Smooth muscle cell of the brain vasculature (primary cell): ENCODE data around the gene PLPPR2.
A peak's percentile ranks its signal among the peaks of the same experiment; 100 is the strongest.
"Not testable (repeated sequence)": the region's sequence is repeated elsewhere in the genome, so short reads cannot be mapped to it uniquely, and the experiment has no call there.

Experiments used
- DNase-seq: peaks from one replicate; pipeline ENCODE4 v3.0.0-alpha.2; 2012; ENCODE audit warnings: low read depth, low spot score

Gene PLPPR2

DNA sequence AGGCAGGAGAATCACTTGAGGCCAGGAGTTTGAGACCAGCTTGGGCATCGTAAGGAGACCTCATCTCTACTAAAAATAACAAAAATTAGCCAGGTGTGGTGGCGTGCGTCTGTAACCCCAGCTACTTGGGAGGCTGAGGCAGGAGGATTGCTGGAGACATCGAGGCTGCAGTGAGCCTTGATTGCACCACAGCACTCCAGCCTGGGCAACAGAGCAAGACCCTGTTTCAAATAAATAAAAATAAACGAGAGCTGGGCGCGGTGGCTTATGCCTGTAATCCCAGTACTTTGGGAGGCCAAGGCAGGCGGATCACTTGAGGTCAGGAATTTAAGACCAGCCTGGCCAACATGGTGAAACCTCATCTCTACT lies 15.1 kb upstream of the PLPPR2 start:
- not testable (repeated sequence) for DNase-seq

DNA sequence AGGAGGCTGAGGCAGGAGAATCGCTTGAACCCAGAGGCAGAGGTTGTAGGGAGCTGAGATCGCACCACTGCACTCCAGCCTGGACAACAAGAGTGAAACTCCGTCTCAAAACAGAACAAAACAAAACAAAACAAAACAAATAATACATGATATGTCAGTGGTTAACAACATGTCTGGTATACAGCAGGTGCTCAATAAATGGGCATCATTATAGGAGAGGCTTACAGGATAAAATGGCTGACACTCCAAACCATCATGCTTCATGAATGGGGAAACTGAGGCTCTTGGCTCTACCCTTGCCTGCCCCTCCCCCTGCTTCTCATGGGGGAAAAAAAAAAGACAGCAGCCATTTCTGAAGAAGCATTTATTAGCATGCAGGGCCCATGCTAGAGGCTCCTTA lies 12.8 kb upstream of the PLPPR2 start:
- no peak for DNase-seq

DNA sequence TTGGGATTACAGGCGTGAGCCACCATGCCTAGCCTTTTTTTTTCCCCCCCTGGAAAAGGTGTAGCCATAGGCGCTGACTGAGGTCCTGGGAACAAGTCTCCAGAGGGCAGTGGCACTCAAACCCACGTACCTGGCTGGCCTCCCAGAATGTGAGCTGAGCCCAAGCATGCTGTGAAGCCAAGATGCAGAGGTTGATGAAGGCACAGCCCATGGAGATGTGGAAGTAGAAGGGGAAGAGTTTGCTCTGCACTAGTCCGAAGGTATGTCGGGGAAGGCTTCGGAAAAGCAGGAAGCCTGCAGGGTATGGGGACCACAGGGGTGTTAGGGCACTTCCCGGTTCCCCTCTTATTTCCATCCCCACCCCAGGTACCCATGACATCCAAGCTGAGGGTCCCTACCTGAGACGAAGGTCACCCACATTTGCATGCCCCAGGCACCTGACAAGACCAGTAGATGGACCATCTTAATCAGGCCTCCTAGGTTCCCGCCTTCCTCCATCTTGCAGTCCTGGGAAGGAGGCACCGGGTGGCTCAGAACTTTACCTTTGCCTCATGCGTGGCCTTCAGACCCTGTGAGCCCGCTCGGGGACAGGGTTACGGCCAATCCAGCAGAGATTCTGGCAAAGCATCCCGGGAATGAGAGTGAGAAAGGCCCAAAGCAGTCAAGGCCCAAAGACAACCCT lies 10.0 kb upstream of the PLPPR2 start:
- DNase-seq, result no peak

DNA sequence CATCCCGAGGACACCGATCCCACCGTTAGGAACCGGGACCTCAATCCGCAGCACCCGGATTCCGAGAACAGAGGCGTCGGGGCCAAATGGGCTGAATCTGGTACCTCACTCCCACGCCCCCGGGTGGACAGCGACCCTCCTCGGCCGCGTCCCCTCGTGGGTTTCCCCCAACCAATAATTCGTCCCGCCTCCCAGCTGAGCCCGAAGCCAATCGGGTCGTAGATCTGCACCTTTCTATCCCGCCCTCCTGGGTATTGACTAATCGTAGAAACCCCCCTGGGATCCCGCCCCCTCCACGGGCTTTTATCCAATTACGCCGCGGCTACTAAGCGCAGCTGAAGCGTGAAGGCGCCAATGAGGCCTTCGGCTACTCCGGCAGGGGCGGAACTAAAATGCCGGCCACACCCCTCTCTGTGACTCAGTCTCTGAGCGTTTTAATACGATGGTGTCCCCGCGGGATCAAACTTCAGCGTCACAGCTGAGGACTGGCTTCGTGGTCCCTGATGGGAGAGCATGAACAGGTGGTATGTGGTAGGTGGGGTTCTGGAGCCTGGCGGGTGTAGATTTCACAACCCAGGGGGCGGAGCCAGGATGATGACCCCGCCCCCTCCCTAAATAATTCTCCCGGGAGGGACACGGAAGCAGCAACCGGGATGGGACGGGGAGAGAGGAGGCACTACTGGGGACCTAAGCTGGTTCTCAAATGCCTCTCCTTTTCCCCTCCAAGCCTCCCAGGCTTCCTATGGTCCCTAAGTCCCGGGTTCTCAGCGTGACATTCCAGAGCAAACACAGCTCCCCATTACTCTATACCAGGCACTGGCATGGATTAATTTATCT lies 8.9 kb upstream of the PLPPR2 start, which contains the start of the genes CCDC159 and TMEM205:
Gene CCDC159, plus strand, starts transcription at position 416 of the 837 bp plus-strand sequence. Its CDS starts 88 bp downstream, at position 504.
Gene TMEM205, minus strand, starts transcription at position 165 of the 837 bp plus-strand sequence. CDS start 649 bp downstream, outside the sequence.
- DNase-seq, result peak; percentile 96

DNA sequence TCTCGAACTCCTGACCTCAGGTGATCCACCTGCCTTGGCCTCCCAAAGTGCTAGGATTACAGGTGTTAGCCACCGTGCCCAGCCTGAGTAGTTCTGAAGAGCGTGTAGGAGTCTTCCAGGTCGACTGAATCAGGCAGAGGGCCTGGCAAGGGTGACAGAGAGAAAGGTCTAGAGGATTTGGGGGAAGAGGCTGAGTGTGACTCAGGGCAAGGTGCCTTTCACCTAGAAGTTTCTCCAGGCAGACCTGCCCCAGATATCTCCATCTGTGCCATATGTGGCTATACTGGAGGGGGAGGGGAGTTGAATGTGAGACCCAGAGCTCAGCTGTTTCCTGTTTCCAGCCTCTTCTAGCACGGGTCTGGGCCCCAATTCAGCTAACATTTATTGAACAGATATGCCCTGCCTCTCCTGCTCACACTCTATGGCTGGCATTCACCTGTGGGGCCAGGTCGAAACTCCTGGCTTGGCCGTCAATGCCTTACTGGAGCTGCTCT lies 7.6 kb upstream of the PLPPR2 start:
- no peak for DNase-seq

DNA sequence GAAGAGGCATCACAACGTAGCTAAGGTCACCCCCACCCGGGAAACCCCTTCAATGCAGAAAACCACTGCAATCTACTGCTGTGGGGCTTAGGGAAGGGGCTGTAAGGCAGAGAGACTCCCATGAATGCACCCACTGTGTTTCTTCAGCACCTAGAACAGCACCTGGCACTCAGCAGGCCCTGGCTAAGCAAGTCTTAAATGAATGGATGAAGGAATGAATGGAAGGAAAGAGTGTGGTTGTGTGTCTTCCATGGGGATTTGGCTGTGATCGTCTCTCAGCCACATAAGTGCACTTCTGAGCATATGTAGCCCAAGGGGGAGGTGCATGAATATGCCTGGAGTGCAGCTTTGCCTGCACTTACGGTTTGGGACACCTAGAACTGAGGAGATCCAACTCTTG lies 6.1 kb upstream of the PLPPR2 start:
- no peak for DNase-seq

DNA sequence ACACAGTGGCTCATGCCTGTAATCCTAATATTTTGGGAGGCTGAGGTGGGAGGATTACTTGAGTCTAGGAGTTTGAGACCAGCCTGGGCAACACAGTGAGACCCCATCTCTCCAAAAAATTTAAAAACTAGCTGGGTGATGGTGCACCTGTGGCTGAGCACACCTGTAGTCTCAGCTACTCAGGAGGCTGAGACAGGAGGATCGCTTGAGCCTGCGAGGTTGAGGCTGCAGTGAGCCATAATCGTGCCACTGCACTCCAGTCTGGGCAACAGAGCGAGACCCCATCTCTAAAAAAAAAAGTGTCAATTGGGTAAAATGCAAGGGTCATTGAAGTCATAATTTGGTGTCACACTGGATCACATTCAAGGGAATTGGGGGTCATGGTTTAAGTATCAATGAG lies 1.1 kb upstream of the PLPPR2 start:
- not testable (repeated sequence) for DNase-seq

DNA sequence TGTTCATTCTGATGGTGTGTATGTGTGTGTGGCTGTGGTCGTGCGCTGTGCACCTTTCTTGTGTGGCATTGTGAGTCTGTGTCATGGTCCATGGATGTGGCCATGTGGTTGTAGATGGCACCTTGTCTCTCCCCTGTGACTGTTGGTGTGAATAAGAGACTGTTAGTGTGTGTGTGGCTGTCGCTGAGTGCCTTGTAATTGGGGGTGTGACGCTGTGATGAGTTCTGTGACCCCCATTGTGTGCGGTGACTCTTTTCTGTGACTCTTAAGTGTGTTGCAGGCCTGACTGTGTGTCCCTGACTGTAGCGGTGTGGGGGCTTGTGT lies 804 bp downstream of the PLPPR2 start:
- DNase-seq, result no peak

DNA sequence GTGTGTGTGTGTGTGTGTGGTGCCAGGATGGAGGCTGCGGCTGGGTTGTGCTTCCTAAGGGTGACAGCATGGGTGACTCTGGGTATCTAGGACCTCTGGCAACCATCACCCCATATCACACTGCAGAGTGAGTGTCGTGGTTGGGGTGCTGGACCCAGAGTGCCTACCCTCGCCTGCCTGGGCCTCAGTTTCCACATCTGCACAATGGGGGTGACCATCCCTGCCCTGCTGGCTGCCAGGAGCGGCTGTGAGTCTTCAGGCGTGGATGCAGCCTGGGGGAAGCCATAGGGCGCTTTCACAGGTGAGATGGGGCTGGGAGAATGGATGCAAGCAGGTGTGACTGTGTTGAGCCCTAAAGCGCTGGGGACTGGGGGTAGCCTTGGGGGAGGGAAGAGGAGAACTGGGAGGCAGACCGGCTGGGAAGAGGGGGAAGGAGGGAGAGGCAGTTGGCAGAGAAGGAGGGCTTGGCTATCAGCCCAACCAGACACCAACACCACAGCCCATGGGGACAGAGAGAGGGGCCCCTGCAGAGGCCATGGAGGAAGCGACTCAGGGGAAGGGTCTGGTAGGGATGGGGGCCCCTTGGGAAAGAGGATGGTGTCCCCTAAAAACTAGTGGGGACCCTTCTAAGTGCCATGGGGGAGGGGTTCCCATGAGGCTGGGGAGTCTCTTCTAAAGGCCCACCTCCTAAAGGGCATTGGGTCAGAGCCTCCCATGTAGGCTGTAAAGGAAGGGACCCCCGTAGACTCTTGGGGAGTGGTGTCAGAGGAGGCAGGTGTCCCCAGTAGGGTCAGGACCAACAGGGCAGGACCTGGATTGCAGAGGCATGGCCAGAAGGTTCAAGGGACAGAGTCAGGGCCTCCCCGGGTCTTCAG lies 1.7 kb downstream of the PLPPR2 start:
- DNase-seq, result no peak

DNA sequence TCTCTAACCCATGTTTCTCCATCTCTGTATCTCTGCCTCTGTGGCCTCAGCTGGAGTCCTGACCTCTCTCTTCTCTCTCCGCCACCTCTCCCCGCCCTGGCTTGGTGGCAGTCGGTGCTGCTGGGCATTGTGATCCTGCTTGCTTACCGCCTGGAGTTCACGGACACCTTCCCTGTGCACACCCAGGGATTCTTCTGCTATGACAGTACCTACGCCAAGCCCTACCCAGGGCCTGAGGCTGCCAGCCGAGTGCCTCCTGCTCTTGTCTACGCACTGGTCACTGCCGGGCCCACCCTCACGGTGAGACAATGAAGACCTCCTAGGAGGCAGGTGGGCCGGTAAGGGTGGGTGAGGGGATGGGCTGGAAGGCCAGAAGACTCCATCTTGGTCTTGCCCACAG lies 4.2 kb downstream of the PLPPR2 start:
- DNase-seq, result no peak

DNA sequence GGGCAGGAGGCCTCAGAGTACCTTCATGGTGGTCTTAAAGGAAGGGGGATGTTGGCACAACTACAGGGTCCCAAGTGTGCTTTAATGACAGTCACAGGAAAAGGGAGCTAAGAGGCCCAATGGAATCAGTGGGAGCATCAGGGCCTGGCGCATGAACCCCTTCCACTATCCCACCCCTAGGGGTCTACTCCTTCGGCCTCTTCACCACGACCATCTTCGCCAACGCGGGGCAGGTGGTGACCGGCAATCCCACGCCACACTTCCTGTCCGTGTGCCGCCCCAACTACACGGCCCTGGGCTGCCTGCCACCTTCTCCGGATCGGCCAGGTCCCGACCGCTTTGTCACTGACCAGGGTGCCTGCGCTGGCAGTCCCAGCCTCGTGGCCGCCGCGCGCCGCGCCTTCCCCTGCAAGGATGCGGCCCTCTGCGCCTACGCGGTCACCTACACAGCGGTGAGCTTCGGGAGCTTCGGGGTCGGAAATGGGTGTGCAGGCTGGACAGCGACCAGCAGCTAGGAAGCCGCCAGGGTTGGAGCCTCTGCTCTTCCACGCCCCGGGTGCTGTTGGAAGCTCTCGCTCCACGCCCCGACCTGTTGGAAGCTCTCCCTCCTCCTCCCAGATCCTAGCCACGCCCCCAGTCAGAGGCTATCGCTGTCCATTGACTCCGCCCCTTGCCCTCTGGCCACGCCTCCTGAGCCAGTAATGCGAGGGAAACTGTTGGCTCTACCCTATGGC lies 6.0 kb downstream of the PLPPR2 start:
- no peak for DNase-seq

DNA sequence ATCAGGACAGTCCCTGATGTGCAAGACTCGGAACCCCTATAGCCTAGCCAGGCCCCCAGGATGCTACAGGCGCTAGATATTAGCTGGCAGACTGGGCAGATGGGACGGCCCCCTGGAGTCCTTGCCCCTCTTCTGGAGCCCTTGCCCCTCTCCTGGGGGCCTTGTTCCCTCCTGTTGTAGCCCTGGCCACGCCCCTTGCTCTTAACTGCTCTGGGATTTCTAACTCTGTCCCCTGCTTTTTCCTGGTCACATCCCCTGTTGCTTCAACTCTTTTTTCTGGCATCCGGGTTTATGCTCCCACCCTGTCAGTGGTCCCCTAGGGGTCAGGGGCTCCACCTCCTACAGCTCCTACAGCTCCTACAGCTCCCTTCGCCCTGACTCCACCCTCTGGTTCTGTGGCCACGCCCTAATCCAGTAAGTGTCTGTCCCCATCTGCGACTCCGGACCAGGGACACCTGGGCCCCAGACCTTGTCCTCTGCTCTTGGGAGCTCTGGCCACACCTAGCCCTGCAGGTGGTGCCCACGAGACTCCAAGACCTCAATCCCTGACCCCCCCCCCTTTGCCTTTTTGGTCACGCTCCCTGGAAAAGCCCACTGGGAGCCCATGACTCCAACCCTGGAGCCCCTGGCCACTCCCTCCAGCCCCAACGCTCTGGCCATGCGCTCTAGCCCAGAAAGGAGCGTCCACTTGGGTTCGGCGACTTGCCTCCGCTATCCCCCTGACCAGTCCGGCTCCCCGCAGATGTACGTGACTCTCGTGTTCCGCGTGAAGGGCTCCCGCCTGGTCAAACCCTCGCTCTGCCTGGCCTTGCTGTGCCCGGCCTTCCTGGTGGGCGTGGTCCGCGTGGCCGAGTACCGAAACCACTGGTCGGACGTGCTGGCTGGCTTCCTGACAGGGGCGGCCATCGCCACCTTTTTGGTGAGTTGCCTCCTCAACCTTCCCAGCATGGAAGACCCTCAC lies 6.8 kb downstream of the PLPPR2 start:
- no peak for DNase-seq

DNA sequence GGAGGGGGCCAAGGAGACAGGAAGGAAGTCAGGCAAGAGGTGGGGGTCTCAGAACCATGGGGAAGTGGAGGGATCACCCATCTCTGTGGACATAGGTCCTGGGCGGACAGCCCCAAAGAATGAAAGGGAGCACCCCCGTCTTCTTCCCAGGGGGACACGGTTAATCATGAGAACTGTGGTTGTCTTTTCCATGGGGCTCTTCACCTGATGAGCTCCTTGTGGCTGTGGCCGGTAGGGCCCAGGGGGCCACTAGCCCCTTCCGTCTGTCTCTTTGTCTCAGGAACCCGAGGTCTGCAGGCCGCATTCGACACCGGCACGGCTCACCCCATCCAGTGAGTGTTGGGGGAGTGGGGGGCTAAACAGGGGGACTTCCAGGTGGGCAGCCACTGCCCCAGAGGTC lies 8.6 kb downstream of the PLPPR2 start:
- no peak for DNase-seq

DNA sequence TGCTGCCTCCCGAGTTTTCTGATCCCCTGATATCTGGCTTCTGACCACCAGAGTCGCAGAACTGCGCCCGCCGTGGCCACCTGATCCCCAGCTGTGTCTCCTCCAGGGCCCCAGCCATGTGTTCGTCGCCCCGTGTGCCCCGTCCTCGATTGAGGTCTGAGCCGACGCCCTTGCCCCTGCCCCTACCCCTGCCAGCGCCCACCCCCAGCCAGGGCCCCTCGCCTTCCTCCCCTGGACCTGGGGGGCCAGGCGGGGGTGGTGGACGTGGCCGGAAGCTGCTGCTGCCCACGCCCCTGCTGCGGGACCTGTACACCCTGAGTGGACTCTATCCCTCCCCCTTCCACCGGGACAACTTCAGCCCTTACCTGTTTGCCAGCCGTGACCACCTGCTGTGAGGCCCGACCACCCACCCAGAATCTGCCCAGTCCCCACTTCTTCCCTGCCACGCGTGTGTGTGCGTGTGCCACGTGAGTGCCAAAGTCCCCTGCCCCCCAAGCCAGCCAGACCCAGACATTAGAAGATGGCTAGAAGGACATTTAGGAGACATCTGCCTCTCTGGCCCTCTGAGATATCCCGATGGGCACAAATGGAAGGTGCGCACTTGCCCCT lies 9.2 kb downstream of the PLPPR2 start:
- DNase-seq, result no peak

DNA sequence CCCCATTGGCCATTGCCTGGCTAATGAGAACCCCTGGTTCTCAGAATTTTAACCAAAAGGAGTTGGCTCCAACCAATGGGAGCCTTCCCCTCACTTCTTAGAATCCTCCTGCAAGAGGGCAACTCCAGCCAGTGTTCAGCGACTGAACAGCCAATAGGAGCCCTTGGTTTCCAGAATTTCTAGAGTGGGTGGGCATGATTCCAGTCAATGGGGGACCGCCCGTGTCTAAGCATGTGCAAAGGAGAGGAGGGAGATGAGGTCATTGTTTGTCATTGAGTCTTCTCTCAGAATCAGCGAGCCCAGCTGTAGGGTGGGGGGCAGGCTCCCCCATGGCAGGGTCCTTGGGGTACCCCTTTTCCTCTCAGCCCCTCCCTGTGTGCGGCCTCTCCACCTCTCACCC lies 9.7 kb downstream of the PLPPR2 start:
- DNase-seq, result no peak

DNA sequence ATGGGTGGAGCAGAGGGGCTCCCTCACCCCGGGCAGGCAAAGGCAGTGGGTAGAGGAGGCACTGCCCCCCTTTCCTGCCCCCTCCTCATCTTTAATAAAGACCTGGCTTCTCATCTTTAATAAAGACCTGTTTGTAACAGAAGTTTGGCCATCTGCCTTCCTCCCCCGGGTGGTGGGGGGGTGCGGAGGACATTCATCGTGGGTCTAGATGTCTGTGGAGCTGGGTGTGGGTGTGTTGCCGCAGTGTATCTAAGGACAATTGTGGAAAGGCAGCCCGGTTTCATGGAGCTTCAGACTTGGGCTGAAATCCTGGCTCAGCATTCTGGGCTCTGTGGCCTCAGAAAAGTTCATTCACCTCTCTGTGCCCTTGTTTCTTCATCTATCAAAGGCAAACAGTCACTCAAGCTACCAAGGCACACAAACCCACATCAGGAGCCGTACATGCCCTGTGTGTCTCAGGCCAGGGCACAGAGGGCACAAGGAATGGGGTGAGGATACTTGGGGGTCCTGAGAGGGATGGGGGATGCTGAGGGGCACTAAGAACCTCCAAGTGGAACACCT lies 10.4 kb downstream of the PLPPR2 start:
- no peak for DNase-seq

DNA sequence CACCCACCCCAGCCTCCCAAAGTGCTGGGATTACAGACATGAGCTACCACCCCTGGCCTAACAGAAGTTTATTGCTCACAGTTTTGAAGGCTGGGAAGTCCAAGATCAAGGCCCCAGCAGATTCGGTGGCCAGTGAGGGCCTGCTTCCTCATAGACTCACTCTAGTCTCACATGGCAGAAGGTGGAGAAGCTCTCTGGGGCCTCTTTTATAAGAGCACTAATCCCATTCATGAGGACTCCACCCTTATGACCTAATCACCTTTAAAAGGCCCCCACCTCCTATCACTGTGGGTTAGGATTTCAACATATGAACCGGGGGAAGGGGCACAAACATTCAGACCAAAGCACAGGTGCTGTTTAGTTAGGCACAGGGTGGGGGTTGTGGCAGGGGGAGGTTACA lies 12.3 kb downstream of the PLPPR2 start:
- no peak for DNase-seq

DNA sequence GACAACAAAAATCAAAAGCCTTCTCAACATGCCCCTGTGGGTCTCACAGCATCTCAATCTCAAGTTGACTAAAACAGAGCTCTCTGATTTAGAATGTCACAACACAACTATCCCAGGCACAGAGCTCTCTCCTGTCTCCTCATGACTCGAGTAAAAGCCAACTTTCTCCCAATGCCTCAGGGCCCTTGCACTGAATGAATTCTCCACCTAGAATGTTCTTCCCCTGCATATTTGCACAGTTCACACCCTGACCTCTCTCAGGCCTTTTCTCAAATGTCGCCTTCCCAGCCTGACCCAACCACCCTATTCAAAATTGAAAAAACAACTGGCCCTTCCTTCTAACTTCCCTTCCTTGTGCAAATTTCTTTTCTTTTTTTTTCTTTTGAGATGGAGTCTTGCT lies 15.5 kb downstream of the PLPPR2 start:
- DNase-seq, result no peak

DNA sequence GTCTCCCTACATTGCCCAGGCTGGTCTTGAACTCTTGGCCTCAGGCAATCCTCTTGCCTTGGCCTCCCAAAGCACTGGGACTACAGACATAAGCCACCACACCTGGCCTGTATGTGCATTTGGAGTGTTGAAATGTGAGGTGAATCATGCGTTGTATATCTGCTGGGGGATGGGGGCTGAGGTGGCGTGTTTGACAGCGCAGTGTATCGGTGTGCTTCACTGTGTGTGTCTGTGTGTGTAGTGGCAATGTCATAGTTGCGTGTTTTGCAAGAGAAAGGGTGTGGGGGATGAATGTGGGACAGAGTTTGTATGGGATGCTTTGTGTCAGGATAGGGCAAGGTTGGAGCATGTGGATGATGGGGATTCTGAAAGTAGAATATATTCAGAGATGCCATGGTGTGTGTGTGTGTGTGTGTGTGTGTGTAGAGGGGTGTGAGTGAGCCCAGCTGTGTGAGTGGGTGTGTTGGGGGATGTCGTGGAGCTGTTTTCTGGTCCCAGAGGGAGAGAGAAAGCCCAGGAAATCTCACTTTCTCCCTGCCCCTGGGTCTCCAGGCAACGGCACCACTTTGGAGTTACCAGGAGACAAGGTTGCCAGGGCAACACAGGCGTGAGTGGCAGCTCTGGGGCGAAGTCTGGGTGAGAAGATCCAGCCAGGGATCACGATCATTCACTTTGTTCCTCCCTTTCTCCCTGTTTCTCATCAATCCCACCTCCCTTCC lies 18.1 kb downstream of the PLPPR2 start:
- no peak for DNase-seq
